Muscle of arm (tissue), 12 donors: ENCODE measurements around the gene NUP188. TPM values are rescaled to one million over a fixed set of nuclear protein-coding genes. Genes with fewer than 3 reads are reported as not detected.

ENCODE experiments used
- DNase-seq: peaks from one replicate; pipeline ENCODE4 v3.0.0-alpha.2; 2013
- polyA plus RNA-seq, 12 donors: library from polyadenylated mRNA; unstranded; fragments of 120-200 nt; gene quantifications; one replicate each; pipeline ENCODE4 v1.2.1, GENCODE V29; 2013; ENCODE audit not compliant: insufficient read length in 12 of 12

NUP188 gene
- polyA plus RNA-seq, 12 donors: 23.3 to 44.2 (median 34.2) TPM; not detected in 1

DNA sequence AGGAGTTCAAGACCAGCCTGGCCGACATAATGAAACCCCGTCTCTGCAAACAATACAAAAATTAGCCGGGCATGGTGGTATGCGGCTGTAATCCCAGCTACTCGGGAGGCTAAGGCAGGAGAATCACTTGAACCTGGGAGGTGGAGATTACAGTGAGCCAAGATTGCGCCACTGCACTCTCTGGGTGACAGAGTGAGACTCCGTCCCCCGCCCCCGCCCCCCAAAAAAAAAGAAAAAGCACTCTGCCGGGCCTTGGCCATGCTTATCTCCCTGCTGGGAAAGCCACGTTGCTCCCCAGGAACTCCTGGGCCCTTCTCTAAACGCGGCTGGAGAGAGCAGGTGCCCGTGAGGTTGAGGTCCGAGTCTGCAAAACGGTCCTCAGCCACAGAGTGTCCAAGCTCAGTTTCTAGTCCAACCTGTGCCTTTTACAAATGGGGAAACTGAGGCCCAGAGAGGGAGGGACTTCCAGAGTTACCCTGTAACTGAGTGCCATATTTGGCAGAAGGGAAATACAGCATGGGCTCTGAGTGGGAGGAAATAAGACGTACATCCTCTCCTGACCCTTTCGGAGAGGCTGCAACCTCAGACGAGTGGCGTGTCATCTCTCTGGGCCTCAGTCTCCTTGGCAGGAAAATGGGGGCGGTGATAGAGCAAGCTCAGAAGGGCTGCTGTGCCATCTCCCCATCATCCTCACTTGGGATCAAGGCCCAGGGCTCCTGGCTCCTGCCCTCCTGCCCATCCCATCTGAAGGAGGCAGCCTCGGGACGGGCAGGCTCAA, 33.3 kb upstream of the NUP188 start:
- no peak for DNase-seq

DNA sequence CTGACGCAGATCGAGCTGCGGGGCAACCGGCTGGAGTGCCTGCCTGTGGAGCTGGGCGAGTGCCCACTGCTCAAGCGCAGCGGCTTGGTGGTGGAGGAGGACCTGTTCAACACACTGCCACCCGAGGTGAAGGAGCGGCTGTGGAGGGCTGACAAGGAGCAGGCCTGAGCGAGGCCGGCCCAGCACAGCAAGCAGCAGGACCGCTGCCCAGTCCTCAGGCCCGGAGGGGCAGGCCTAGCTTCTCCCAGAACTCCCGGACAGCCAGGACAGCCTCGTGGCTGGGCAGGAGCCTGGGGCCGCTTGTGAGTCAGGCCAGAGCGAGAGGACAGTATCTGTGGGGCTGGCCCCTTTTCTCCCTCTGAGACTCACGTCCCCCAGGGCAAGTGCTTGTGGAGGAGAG, 31.3 kb upstream of the NUP188 start:
- DNase-seq: no peak

DNA sequence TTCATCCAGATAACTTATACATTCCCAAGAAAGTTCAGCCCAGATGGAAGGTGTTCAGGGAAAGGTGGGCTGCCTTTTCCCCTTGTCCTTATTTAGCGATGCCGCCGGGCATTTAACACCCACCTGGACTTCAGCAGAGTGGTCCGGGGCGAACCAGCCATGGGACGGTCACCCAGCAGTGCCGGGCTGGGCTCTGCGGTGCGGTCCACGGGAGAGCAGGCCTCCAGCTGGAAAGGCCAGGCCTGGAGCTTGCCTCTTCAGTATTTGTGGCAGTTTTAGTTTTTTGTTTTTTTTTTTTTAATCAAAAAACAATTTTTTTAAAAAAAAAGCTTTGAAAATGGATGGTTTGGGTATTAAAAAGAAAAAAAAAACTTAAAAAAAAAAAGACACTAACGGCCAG, 30.8 kb upstream of the NUP188 start:
- DNase-seq: no peak

DNA sequence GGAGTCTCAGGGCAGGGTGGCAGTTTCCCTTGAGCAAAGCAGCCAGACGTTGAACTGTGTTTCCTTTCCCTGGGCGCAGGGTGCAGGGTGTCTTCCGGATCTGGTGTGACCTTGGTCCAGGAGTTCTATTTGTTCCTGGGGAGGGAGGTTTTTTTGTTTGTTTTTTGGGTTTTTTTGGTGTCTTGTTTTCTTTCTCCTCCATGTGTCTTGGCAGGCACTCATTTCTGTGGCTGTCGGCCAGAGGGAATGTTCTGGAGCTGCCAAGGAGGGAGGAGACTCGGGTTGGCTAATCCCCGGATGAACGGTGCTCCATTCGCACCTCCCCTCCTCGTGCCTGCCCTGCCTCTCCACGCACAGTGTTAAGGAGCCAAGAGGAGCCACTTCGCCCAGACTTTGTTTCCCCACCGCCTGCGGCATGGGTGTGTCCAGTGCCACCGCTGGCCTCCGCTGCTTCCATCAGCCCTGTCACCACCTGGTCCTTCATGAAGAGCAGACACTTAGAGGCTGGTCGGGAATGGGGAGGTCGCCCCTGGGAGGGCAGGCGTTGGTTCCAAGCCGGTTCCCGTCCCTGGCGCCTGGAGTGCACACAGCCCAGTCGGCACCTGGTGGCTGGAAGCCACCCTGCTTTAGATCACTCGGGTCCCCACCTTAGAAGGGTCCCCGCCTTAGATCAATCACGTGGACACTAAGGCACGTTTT, 30.2 kb upstream of the NUP188 start:
- peak; percentile 82 for DNase-seq

DNA sequence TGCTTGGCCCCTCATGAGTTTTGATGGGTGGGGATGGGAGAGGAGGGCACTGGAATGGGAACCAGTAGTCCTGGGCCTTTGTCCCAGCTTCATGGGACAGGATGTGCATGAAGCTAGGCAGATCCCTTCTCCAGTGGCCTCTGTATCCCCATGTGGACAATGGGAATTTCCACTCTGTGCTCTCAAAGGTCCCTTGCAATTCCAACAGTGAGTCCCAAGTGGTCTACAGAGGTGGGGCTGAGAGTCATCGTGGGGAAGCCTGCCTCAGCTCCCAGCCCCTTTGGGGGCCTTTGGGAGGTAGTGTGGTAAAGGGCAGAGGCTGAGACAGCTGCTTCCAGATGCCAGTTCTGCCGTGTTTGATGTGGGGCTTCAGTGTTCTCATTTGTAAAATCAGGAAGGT, 28.6 kb upstream of the NUP188 start:
- no peak for DNase-seq

DNA sequence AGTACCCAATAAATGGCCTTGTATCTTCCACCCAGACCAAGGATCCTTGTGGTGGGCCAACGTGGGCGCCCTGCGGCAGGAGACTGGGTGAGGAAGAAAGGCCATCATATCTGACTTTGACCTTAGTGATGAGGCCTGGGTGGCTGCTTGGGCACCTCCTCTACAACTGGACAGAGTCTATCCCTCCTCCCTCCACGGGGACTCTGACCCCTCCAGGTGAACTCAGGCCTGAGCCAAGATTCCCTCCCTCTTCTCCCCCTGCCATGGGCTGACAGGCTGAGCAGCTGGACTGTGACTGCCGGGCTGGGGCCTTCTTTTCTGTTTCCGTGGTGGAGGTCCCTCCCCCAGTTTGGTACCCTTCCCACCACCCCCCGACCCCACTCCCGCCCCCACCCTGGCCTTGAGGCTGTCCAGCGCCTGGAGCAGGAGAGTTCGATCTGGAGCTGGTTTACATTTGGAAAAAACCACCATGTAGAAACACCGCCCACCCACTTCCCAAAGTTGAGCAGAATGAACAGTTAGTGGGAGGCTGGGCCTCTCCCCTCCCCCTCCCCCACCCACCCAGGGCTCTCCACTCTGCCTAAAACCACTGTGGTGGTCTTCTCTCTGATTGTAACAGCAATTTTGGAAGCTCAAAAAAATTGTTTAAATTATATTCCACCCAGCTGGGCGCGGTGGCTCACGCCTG, 28.0 kb upstream of the NUP188 start:
- no peak for DNase-seq

DNA sequence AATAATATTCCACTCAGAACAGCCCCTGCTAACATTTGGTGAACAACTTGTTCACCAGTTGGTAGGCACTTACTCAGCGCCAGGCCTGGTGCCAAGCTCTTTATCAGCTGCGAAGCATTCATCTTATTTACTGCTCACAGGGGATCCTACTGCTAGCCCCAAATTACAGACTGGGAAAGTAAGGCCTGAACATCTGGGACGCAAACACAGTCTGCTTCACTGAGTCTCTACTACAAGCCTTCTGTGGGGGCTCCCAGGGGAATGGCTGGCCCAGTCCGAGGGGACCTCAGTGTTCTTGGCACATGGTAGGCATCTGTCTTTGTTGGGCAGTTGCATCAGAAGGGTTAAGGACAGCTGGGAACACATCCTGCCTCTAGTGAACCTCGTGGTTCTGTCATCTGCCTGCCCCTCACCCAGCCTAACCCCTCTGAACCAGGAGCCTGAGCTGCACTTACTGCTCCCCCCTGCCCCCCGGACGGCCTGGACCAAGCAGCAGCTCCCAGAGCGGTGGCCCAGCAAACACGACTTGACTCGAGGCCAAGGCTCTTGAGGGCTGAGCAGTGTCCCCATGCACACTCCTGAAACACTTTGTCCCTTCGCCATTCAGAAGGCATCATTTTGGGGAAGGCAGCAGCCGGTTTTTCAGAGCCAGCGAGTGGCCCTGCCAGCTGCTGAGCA, 27.0 kb upstream of the NUP188 start, which contains the start of gene PHYHD1:
TSS of gene PHYHD1 (plus strand) at position 602 of the 678 bp plus-strand sequence. CDS start 1,342 bp downstream, outside the sequence.
- DNase-seq: peak; percentile 34

DNA sequence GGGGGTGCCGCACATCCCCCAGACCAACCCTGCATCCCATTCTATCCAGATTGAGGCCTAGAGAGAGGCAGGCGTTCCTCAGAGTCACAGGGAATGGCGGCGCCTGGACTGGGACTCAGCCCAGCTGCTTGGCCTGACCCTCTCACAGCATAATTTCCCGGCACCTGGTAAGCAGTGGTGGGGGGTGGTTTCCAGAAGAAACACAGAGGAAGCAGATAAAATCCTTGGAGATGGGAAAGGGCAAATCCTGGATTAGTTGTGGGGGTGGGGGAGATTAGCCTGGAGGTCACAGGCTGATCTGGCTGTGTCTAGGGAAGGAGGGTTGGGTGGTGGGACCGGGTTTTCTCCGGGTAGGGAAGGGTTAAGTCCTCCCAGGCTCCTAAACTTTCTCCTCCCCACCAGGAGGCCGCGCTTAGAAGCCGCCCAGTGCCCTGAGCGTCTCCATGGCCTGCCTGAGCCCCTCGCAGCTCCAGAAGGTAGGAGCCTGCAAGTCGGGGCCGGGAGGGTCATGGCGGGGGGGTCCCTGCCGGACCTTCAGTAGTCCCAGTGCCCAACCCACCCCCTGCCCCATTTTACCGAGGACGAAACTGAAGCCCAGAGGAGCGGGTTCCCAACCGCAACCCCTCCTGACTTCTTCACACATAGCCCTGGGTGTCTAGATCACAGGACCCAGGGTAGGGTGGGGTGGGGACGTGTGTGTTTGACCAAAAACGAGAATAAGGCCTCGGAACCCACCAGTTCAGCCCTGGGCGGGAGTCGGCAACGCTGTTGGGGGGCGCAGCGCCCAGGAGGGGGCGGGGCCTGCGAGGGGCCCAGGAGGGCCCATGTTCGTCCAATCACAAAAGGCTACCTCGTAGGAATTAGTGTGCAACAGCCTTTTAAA, 25.4 kb upstream of the NUP188 start:
- DNase-seq: peak; percentile 75

DNA sequence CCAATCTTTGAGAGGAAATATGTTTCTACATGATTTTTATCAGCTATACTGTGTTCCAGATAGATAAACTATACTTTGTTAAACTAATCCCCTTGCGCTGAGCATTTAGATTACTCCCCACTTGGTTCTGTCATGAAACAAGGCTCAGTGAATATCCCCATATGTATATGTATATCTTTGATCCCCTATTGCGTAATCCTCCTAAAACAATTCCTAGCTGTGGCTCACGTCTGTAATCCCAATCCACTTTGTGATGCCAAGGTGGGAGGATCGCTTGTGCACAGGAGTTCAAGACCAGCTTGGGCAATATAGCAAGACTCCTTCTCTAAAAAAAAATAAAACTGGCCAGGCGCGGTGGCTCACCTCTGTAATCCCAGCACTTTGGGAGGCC, 24.0 kb upstream of the NUP188 start:
- DNase-seq: no peak

DNA sequence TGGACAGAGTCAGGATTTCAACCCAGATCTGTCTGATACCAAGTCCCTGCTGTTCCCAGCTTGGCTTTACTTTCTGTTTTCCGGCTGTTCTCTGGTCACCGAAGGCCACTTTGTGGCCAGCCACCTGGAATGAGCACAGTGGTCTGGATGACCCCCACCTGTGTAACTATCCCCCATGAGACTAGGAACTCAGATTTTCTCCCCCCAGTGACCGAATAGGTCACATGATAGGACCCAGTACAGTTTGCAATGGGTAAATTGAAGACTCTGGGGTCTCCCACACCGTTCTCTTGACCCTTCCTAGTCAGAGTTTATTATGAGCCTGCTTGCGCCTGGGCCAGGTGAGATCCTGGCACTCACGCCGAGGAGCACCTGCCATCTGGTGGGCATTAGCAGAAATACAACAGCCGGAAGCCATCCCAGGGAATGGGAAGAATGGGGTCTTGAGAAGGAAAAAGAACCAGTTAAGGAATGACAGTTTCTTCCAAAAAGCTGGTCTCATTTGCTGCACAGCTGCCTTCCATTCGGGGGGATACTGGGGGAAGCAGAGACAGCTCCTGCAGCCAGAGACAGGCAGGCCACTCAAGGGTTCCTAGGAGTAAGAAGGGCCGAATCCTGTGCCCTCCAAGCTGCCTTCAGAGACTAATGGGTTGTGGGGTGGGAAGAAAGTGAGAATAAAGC, 19.6 kb upstream of the NUP188 start:
- no peak for DNase-seq

DNA sequence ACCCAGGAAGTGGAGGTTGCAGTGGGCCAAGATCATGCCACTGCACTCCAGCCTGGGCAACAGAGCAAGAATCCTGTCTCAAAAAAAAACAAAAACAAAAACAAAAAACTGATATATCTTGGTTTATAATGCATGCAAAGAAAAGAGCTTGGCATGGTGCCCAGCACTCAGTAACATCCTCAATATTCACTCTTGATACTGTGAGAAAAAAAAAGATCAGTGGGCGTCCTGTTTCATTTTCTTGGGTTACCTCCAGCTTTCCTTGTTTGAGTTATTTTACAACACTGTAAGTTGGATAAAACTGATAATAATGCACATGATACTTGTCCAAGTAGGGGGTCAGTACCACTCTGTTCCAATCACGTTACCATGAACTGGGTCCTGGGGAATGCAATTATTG, 18.9 kb upstream of the NUP188 start:
- DNase-seq: no peak

DNA sequence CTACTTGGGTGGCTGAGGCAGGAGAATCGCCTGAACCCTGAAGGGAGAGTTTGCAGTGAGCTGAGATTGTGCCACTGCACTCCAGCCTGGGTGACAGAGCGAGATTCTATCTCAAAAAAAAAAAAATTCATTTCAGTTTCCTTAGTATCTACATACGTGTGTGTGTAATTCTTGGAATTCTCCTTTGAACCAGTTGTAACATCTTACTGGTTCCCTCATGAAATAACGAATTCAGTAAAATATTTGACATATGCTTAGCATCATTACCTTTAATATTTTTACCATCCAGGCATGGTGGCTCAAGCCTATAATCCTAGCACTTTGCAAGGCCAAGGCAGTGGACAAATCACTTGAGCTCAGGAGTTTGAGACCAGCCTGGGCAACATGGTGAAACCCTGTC, 17.9 kb upstream of the NUP188 start:
- DNase-seq: no peak

DNA sequence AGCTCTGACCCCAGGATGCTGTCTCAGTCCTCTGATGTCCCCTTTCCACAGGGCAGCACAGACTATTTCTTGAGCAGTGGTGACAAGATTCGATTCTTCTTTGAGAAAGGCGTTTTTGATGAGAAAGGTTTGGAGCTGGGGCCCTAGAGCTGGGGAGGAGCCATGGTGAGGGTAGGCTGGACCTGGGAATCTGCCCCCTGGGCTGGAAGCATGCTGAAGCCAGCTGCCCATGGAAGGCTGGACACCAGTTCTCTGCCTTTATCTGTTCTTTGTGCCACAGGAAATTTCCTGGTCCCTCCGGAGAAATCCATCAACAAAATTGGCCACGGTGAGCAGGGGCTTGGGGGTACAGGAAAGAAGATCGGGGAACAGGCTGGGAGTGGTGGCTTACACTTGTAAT, 13.8 kb upstream of the NUP188 start:
- DNase-seq: no peak

DNA sequence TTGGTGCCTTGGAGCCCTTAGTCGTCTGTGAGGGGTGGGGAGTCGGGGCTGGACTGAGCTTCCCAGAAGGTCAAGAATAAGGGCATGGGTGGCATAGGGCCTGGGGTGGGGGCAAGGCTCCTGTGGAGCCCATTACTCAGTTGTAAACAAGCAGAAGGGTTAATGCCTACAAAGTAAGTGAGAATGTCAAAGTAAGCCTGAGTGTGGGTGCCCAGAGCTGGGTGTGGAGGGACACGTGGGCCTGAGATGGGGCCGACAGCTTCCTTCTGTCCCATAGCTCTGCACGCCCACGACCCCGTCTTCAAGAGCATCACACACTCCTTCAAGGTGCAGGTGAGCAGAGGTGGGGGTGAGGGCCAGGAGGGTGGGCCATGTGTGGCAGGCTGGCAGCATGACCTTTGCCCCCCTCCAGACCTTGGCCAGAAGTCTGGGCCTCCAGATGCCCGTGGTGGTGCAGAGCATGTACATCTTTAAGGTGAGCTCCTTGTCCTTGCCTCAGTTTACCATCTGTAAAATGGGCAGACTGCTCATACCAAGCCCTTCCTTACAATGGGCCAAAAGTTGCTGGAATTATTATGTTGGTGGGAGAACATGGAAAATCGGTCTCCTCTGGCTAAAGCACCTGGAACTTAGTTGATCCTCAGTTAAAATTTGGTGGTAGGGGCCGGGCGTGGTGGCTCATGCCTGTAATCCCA, 11.2 kb upstream of the NUP188 start:
- DNase-seq: no peak

DNA sequence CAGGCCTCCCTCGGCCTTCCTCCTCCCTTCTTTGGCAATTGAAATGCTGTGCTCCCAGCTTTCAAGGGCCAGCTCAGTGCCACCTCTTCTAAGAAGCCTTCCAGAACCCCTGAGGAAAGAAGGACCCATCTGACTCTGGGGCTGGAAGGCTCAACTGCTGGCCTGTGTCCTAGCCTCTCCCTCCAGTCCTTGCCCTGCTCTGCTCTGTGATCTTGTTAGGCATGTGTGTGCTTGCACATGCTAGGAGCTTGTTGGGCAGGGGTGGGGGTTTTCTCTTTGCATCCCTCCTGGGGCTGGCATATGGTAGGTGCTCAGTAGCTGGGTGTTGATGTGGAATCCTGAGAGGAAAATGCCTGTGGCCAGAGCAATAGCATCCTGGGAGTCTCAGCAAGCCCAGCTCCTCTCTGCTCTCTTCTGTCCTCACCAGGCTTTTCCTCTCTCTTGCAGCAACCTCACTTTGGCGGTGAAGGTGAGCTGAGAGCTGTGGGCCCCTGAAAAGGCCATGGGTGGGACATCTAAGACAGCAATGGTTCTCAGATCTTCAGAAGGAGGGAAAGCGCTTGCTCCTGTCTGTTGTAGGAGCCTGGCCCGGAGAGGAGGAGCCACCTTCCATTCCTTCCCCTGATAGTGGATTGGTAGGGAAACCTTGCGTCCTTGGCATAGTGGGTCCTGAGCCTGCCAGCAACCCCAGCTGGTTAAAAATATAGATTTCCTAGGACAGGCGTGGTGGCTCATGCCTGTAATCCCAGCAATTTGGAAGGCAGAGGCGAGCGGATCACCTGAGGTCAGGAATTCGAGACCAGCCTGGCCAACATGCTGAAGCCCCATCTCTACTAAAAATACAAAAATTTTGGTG, 10.0 kb upstream of the NUP188 start:
- DNase-seq: no peak

DNA sequence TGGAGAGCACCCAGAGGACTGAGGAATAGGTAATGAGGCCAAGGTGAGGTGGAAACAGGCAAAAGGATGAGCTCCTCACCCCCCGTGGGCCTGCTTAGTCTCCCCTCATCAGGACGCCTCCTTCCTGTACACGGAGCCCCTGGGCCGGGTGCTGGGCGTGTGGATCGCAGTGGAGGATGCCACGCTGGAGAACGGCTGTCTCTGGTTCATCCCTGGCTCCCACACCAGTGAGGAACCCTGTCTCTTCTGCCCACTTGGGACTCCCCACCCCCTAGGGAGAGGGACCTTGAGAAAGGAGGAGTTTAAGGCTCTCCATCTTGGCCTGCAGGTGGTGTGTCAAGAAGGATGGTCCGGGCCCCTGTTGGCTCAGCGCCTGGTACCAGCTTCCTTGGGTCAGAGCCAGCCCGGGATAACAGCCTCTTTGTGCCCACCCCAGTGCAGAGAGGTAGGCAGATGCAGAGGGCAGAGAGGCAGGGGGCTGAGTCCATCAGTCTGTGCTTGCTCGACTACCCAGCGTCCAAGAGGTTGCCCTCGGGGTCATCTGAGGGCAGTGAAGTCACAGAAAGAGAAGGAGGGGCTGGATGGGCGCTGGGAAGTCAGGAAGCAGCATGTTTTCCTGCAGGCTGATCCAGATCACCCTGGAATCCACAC, 7.1 kb upstream of the NUP188 start:
- no peak for DNase-seq

DNA sequence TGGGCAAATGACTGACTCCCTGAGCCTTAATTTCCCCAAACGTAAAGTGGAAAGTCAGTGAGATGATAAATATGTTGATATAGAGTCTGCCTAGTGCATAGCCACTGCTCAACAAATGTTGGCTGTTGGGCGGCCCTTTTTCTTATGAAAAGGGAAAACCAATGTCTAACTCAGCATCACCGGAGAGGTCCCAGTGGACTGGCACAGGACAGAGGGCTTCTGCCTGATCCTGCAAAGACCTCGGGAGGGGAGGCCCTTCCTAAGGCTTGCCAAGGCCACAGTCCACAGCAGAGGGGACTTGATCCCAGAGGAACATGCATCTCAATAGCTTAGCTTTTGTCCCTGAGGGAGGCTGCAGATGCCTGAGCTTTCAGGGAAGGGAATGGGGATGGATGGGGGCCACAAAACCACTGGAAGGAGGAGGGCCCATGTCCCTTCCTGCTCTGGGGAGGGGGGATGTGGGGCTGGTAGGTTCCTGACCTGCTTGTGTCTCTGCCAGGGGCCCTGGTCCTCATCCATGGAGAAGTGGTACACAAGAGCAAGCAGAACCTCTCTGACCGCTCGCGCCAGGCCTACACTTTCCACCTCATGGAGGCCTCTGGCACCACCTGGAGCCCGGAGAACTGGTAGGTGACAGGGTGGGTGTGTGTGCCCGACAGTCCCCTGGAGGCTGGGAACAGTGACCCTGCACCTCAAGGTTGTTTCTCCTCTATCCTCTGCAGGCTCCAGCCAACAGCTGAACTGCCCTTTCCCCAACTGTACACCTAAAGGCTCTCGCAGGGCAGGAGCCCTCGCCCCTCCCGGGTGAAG, 6.3 kb upstream of the NUP188 start:
- no peak for DNase-seq
